CD4-positive, alpha-beta T cell treated with Interleukin-2 at 100 ng/mL for 4 hours (primary cell): Measurements from ENCODE around the gene INPP5E.

Experiments
- DNase-seq: peaks from one replicate; pipeline ENCODE4 v3.0.0-alpha.2; 2020; ENCODE audit warnings: low spot score

The INPP5E gene

DNA sequence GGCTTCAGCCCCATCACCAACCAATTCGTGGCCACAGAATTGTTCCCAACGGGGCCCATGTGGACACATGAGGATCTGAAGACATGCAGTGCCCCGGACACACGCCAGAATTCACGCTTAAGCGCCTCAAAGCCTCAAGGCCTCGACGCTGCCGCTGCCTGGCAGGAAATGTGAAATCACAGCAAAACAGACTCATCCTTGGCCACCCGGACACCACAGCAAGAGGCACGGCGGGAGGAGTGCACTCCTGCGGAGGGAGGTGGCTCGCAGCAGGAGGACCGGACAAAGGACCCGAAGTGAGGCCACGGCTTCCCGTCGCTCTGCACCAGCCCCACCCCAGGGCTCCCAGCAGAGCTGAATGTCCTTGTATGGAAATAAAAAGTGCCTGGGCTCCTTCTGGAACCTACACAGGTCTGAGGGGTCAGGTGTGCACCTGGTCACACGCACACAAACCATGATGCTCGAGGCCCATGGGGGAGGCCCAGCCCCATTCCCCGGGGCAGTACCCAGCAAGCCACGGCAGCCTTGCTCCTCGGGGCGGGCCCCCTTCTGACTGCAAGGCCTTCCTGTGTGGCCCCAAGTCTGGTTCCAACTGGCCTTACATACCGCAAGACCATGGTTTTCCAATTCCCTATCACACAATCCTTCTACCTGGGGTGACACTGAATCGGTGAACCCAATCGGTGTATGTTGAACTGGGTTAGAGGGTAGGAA is 33.2 kb upstream of the INPP5E start:
- no peak for DNase-seq

- DNase-seq, result no peak
Measured at GRCh38 chr9:136471802-136472487, 32.3 kb upstream of the INPP5E start.

- DNase-seq, result no peak
Measured at GRCh38 chr9:136470792-136471469, 31.3 kb upstream of the INPP5E start.

- DNase-seq, result no peak
Measured at GRCh38 chr9:136470356-136470755, 30.7 kb upstream of the INPP5E start.

GRCh38 chr9:136467766-136468165 is 28.1 kb upstream of the INPP5E start:
- DNase-seq, result no peak

DNA sequence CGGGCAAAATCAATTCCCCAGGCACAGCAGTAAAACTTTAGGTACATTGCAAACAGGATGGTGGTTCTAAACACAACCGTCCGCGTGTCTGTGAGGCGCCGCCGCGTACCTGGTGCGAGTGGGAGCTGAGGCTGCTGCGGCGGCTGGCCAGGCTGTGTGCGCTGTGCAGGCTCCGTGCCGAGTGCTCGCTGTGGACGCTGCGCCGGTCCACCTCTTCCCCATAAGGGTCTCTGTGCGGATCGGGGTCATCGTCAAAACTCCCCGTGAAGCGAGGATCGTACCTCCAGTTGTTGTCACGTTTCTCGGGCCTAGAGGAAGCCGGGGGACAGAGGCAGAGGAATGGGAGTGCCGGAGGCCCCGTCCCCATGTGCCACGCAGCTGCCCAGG is 26.5 kb upstream of the INPP5E start:
- DNase-seq, result no peak

- no peak for DNase-seq
Measured at GRCh38 chr9:136465500-136466154, 26.0 kb upstream of the INPP5E start.

DNA sequence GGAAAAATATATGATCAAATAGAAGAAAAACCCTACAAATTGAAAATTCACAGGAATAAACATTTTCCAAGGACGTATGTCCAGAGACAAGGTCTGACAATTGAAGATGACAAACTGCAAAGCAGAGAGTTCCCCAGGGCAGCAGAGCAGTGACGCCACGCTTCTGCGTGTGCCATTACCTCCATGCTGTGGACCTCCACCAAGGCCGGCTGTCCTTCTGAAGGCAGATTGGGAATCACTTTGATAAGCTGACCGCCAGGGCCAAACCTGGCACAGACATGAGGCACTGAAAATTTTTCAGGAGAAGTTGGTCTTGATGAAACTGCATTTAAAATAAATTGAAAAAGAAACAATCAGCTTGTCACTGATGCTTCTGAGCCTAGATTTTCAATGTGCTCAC is 24.6 kb upstream of the INPP5E start:
- no peak for DNase-seq

GRCh38 chr9:136463578-136463977 is 23.9 kb upstream of the INPP5E start:
- DNase-seq, result no peak

- DNase-seq, result no peak
Measured at GRCh38 chr9:136462664-136463063, 23.0 kb upstream of the INPP5E start.

GRCh38 chr9:136460772-136461325 is 21.2 kb upstream of the INPP5E start:
- DNase-seq, result no peak

DNA sequence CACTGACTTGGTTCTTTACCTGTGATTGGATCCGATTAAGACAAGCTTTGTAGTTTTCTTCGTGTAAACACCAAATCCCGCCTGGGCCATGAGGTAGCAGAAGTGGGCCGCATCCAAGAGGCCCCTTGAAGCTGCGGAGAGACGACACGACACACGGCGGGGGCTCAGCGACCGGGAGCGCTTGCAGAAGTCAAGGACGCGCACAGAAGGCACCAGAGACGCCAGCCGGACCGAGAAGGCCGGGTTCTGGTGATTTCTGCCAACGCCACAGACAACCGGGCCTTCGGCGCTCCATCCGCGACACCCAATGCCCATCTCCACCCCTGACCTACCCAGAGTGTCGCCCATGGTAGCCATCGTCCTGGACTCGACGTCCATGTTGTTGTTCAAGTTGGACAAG is 19.8 kb upstream of the INPP5E start:
- no peak for DNase-seq

DNA sequence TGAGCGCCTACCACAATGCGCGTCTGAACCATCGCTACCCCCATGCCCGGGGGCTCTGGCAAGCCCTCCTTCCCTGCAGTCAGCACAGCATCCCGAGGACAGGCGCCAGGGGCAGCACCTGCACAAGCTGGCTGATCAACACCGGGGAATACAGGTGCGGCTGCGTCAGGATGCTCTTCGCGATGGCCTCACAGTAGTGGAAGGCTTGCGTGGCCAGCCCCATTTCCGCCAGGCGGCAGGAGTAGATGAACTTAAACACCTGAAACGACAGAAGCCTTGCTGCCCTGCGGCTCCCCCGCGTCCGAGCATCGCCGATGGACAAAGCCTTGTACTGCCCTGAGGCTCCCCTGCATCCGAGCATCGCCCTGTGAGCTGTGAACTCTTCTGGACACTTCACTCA is 17.7 kb upstream of the INPP5E start:
- DNase-seq, result no peak

DNA sequence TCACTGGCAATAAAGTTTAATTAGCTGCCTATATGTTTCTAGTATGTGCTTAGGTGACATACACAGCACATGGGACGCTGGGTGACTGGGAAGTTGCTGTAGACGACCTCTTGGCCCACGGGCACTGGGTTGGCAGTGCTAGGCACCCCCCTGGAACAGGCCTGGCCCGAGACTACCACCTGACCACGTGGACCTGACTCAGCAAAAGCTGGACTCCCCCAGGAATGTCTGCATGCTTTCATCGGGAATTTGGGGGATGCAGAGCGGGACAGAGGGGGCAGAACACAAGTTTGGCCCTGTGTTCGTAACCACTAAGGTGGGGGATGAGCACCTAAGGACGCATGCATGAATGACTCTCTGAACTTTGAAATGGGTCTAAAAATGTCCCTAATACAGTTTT is 16.6 kb upstream of the INPP5E start:
- no peak for DNase-seq

DNA sequence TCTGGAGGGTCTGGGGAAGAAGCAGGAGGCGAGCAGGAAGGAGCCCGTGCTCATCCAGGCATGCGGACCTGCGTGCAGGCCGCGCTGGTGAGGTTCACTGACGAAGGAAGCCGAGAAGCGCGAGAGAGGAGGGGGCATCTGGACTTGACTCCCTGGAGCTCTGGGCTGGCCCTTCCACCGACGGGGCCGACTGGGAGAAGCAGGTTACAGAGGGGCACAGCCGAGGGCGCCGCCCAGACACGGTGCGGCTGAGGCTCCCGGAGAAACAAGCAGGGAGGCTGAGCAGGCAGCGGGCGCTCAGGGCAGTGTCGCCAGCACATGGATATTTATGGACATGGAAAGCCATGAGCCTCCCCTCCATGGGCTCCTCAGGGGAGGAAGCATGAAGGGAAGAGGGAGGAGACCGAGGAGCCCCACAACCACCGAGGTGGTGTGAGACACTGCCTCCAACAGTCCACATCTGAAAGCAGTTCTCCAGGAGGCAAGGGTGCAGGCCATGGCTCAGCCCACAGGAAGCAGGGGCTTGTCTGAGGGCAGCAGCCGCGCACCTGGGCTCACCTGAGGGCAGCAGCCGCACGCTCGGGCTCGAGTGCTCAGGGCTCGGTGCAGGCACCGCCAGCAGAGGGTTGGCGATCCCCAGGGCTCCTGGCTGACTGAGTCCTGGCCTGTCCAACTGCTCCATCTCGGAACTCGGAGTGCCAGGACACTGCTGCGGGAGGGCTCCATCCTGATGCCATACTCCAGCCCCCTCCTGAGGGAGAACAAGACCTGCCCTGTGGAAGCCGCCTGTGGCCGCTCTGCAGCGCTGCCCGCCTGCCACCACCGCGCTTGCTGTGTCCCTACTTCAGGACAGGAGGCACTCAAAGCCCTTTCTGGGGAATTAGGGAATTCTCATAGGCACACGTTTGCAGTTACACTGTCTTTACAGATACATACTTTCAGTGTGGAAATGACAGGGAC is 15.7 kb upstream of the INPP5E start:
- no peak for DNase-seq

- DNase-seq, result no peak
Measured at GRCh38 chr9:136454026-136454796, 14.6 kb upstream of the INPP5E start.

DNA sequence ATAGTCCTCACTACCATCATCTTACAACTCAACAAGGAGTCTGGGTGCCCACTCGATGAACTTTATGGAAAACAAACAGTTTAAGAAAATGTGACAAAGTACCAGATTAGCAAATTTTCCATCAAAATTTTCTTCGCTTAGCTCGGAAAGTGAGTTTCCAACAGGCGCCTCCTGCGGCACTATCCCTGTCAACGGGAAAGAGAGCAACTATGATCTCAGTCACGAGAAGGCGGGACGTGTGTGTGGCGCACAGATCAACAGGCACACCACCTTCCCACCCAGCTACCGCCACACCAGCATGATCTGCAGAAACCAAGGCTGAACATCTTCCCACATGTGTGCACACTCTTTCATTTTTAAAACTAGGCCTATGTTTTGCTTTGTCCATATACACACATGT is 13.7 kb upstream of the INPP5E start:
- DNase-seq, result no peak

GRCh38 chr9:136451221-136451877 is 11.7 kb upstream of the INPP5E start:
- DNase-seq, result no peak

DNA sequence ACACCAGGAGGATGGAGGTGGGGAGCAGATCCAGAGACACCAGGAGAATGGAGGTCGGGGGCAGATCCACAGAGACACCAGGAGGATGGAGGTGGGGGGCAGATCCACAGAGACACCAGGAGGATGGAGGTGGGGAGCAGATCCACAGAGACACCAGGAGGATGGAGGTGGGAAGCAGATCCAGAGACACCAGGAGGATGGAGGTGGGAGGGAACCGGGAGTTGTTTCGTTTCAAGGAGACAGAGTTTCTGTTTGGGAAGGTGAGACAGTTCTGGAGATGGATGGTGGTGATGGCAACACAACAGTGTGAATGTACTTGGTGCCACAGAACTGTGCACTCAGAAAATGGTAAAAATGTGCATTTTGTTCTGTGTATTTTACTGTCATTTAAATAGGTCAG is 9.0 kb upstream of the INPP5E start:
- no peak for DNase-seq

DNA sequence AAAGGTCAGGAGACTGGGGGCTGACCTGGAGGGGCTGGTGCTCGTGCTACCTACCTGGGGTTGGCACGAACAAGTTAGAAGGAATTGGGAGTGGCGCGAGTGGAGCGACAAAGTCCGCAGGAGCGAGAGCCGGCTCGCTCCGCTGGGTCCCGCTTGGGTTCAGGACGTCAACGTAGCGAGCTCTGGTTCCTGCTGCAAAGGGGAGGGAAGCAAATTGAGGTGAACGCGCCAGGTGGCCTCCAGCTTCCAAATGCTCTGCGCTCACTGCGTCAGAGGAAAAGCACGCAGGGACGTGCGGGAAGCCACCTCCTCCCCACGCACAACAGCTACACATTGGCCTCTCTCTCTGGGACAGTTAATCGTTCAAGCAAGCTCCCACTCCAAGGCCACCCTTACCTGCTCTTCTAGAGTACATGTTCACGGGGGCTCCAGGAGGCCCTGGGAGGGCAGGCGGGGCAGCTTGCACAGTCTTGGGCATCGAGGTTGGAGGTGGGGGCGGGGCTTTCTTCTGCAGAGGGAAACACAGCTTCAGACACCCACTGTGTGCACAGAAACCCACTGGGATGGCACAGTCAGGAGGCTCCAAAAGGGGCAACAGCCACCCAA is 7.6 kb upstream of the INPP5E start:
- no peak for DNase-seq
